Activated T-cell treated with anti-CD3 and anti-CD28 coated beads, Interleukin-2, amount 50 U/mL, for 1 hour (primary cell): ENCODE measurements around the gene FAM240A.
"Not testable (repeated sequence)": the region's sequence is repeated elsewhere in the genome, so short reads cannot be mapped to it uniquely, and the experiment has no call there.

Source experiments
- DNase-seq: peaks from one replicate; pipeline ENCODE4 v3.0.0-alpha.2; 2020

The FAM240A gene

DNA sequence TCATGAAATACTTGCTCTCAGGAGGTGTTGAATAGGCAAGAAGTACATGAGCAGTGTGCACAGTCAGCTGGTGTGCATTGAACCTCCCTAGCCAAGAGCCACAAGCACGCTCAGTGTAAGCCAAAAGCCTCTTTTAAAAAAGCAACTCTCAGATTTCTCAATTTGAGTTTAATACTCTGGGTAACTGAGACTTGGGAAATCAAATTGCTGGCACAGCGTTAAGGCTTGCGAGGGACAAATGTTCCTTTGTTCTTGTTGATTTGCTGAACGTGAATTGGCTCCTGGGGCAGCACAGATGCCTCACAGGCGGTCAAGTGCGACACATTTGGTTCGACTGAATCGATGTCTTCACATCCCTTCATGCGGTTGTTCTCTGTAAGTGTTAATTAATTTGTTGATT is at the start of gene FAM240A:
Gene FAM240A, plus strand, starts transcription at position 202 of the 400 bp plus-strand sequence. Its CDS starts 159 bp downstream, at position 361.
- DNase-seq: no peak

DNA sequence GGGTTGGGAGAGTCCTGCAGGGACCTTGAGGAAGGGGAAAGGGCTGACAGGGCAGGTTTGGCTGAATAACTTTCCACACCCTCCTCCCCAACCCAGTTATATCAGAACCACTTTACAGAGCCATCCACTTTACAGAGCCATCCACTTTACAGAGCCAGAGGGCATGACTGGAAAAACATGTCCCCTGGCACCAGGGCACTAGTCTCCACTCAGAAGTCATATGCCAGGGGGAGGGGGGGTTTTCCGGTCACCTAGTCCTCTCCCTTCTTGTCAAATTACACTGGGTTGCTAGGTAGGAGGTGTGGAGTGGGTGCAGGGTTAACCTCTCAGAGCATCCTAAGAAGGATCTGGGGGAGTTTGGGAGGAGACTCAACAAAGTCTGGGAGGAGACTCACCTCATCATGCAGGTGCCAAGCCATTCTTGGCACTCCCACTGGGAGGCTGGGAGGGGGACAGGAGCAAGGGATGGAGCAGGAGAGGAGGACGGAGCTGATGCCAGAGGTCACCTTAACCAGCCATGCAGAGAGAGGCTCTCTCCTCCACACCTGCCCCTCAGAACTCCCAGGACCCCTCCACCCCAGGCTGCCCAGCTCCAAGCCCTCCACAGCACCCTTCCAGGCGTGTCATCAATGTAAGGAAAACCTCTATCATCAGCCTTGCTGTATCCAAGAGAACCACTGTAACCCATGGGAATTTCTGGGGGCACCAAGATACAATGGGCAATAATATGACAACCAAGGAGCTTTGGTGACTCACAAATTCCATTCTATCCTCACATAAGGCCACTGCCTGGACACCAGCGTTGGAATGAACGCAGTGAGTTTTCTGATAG is 47.9 kb upstream of the FAM240A start:
- DNase-seq: no peak

DNA sequence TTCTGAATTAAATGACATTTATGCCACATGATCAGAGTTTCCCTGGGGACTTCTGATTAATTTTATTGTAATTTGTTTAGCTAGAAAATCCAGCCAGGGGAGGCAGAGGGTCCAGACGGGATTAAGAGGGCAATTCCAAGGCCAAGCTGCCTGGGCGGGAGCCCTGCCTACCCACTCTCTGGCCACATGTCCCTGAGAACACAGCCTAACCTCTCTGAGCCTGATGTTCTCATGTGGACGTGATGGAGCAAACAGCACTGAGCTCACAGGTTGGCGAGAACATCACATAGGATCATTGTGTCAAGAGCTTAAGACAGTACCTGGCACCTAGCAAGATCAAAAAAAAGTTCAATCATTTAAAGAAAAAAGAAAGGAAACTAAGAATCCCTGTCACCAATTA is 47.2 kb upstream of the FAM240A start:
- no peak for DNase-seq

DNA sequence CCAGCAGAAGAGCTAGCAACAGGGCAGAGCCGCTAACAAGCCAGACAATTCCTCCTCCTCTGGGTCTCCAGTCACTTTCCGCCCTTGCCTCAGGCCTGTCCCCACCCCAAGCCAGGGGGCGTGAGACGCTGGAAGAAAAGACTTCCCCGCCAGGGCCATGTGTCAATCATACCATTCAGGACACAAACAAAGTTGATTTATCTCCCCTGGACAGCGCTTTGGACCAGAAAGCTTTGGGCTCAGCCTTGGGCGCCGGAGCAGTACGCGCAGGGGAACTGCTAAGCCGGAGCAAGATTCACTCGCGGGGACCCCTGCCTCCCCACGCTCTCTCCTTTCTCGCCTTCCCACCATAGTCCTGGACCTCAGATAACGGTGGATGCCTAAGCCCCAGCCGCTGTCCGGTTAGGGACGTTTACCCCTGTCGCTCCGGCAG is 46.7 kb upstream of the FAM240A start:
- no peak for DNase-seq

DNA sequence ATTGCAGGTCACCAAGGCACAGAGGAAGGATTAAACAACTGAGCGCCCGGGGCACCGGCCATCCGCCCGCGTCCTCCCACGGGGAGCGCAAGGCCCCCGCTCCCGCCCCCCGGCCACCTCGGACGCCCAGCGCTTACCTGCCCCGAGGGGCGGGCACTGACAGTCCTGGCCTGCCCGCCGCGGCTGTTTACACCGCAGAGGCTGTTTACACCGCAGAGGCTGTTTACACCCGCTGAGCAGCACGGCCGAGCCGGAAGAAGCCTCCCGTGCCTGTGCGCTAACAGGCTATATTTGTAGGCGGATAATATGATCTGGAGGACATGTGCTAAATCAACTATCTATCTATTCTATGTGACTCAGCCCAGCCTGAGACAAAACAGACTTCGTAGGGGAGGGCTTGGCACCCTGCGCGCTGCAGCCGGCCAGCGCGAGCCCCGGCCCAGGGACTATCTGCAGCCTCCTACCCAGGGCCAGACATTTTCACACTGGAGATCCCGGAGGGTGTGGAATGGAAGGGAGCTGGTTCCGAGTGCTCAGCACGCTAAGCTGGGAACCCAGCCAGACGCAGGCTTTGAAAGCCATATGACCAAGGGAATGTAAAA is 46.2 kb upstream of the FAM240A start, which contains the start of gene LRRC2:
Gene LRRC2, minus strand, starts transcription at position 263 of the 602 bp plus-strand sequence. CDS start 14,711 bp downstream, outside the sequence.
- DNase-seq: peak; percentile 41

DNA sequence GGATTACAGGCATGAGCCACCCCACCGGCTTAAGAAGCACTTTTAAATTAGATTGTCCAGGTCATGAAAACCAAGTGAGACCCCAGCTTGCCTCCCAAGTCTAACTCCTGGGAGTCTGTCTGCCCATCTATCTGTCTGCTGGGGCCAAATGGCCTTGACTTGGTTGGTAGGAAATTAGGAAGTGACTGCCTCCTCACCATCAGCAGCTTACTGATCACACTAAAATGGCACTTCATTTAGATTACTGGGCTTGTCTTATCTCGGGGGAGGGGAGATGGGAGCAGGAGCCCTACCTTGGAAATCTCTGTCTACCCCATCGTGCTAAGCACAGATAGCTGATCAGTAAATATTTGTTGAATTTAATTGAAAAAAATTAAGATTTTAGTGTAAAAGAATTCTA is 40.6 kb upstream of the FAM240A start:
- DNase-seq: no peak

DNA sequence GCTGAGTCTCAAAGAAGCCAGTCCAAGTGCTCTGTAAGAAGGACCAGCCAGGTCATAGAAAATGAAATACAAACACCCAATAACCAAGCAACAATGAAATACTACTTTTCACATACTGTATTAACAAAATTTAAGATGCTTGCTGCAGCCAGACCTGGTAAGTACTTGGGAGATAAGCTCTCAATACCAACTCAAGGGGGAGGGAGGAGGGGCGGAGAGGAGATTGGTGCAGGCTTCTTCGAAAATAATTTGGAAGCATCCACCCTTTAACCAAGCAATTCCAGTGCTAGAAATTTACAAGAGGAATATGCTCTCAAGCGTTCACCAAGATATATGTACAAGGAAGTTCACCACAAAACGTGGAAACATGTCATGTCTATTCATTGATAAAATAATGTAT is 38.6 kb upstream of the FAM240A start:
- no peak for DNase-seq

DNA sequence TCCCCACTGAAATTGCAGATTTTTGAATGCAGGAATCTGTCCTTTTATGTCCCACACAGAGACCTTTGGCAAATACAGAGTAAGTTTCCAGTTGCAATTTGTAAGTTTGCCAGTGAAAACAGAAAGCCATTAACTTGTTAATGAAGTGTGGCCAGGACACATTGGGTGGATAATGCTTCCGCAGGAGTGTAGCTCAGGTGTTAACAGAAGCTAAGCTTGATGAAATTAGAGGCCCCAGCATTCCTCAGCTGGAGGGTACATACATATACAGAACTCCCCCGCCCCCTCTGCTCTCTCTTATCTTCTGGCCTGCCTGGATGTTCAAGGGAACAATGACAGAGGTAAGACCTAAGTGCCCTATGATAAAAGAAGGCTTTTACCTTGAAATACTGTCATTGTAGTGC is 38.1 kb upstream of the FAM240A start:
- no peak for DNase-seq

DNA sequence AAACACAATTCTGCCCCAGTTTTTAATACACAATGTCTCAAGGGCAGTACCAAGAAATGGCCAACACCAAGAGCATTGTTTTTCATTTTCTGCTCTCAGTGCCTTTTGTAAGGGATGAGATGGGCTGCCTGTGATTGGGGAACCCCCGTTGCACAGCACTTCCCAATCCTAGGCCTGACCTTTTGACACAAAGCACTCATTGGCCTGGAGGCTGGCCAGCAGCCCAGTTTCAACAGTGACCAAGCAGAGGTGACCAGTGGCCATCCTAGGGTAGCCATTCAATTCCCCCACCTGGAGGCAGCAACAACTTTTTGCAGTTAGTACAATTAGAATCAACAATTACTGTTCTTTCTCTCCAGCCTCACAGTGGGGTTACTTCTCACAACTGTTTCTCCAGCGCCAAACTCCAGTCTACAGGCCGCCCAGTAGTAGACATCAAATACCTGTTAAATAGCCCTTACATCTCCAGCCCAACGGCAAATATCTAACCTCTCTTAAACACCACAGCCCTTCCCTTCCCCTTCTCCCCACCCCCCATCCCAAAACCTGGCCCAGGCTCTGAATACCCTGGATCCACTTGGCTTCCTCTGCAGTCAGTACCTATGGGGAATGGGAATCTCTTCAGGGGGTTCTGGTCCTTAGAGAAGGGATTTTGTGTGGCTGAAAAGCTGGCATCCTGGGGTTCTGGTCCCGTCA is 37.3 kb upstream of the FAM240A start:
- no peak for DNase-seq

DNA sequence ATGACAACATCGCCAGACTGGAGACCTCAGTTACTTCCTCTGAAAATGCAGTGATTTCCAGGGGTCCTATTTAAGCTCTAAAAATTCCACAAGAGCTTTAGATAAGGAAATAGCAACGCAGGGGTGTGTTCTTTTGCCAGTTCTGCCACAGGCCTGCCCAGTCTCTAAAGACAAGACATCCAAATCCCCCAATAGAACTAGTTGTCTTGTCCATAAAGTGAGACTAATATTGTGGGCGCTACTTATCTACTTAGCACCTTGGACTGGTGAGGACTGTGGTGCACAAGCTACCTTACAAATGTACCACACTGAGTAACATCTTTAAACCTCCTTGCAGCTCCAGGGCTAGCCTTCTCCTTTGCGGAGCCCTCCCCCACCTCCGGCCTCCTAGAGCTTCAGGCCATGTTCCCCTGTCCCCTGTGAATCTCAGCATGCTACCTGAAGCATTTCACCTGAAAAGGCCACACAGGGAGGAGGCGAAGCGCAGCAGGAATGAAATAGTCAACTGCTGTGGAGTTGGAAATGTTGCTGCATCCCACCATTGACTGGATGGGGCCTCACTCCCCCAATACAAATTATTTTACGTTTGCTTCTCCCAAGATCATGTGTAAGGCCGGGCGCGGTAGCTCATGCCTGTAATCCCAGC is 36.6 kb upstream of the FAM240A start:
- DNase-seq: no peak

DNA sequence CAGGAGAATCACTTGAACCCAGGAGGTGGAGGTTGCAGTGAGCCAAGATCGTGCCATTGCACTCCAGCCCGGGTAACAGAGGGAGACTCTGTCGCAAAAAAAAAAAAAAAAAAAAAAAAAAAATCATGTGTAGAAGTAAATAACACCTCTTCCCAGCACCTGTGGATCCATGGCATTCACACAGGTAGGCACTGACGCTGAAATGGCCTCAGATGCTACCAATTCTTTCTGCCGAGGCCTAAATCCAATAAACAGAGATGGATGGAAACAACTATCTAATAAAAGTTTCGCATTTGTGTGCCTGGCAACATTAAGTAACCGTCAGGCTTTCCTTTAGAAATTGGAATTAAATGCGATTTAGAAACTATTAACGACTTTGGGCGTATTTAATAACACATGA is 35.9 kb upstream of the FAM240A start:
- no peak for DNase-seq

DNA sequence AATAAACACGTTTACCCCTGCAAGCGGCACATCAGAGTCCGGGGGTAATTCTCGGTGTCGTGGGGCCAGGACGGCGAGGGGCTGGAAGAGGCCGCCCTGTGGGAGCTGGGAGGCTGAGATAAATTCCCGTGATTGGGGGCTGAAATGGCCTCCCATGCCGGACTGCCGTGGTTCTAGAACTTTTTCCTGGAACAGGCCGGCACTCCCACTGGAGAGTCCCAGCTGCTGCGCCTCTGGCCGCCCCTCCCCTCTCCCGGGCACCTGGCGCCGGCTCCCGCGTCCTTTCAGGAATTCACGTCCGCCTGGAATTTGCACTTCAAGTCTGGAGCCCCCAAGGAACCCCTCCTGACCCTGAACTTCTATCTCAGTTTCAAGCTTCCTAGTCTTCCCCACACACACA is 35.4 kb upstream of the FAM240A start:
- DNase-seq: no peak

DNA sequence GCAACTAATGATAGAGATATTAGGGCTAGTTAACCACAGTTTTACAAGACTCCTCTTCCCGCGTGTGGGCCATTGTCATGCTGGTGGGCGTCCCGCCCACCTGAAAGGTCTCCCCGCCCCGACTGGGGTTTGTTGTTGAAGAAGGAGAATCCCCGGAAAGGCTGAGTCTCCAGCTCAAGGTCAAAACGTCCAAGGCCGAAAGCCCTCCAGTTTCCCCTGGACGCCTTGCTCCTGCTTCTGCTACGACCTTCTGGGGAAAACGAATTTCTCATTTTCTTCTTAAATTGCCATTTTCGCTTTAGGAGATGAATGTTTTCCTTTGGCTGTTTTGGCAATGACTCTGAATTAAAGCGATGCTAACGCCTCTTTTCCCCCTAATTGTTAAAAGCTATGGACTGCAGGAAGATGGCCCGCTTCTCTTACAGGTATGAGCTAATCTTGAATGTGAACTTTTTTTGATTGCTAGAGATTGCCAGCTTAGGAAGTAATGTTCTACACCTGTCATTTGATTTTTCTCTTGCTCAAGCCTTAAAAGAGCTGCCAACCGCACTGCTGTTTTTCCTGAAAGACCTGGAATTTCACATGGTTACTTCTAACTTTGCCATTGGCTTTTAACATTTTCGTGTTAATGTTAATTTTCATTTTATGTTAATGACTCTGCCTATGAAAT is 34.6 kb upstream of the FAM240A start:
- DNase-seq: not testable (repeated sequence)

DNA sequence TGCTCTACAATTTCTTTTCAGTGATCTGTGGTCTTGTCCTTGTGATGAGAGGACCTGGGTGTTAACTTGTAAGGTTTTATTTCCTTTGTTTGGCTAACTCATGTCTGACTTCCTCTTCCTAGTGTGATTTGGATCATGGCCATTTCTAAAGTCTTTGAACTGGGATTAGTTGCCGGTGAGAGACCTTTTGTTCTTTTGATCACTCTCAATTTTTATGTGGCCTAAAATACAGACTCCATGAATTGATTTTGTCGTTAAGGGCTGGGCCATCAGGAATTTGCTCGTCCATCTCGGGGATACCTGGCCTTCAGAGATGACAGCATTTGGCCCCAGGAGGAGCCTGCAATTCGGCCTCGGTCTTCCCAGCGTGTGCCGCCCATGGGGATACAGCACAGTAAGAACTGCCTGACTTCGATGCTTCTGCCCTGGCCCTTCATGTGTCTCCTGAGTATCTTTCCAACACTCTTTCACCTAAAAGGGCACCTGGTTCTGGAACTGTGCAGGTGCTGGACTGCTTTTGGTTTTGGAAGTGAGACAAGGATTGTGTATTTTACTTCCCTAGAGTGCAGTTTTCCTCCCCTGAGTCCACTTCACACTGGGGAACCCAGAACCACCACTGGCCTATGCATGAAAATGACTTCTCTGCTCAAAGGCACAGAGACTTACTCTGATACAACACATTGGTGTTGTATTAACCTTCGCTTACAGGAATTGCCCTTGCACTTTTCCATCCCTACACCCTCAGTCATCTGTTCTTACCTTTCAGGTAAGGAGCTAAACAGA is 33.2 kb upstream of the FAM240A start:
- DNase-seq: no peak

DNA sequence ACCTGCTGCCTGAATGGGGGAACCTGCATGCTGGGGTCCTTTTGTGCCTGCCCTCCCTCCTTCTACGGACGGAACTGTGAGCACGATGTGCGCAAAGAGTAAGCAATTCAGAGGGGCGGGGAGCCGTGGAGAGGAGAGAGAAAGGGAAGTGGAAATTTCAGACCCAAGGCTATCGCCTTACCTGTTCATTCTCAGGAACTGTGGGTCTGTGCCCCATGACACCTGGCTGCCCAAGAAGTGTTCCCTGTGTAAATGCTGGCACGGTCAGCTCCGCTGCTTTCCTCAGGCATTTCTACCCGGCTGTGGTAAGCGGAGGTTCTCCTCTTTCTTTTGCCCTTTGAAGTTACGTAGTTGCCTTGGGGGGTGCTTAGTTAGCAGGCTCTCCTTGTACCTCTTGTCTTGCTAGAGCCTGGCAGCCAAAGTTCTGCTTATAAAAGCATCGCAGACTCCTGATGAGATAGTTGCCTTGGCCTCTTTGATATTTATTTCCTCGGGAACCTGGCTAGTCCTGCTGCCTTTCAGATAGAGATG is 32.5 kb upstream of the FAM240A start:
- DNase-seq: no peak

DNA sequence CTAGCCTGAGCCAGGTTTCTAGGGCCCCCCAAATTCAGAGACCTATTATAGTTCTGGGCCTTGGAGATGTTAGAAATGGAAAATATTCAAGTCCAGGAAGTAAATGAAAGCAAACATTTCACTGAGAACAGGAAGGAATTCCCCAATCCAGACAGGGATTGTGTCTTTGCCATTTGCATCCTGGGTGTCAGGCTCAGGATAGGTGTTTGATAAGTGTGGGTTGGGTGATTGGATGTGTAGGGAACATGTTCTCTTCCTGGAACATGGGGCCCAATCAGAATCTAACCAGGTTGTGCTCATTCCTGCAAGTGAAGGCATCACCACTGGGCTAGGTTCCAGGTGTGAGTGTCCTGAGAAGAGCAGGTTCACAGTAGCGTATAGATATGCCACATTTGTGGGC is 31.6 kb upstream of the FAM240A start:
- no peak for DNase-seq

DNA sequence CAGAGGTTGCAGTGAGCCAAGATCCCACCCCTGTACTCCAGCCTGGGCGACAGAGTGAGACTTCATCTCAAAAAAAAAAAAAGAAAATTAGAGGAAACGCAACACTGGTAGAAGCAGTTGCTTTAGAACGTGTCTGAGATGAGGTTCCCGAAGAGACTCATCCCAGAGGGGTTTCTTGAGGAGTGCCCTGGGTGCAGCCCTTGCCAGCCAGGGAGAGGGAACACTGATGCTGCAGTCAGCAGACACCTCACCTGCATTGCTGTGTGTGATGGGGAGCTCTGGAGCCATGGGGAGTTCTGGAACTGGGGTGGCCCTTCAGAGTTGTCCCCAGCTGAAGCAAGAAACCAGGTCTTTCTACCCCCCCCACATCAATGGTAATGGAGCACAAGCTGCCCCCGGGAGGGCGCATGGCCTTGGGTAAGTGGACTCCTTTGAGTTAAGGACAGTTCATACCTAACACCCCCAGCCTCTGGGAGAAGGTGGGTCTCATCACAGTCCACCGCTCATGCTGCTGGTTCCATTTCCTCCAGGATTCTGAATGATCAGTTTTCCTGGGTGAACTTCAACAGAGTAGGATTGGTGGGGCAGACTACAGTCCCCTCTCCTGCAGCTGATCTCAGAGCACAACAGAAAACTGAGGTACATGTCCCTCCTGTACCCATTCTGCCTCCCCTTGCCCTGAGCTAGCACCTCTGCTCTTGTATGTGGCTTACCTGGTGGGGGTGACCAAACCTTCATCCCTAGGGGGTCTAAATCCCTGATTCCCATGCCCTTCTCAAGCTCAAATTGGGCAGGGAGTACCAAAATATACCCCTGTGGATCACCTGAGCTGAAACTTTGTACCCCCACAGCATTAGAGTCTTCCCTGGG is 27.5 kb upstream of the FAM240A start:
- DNase-seq: no peak

DNA sequence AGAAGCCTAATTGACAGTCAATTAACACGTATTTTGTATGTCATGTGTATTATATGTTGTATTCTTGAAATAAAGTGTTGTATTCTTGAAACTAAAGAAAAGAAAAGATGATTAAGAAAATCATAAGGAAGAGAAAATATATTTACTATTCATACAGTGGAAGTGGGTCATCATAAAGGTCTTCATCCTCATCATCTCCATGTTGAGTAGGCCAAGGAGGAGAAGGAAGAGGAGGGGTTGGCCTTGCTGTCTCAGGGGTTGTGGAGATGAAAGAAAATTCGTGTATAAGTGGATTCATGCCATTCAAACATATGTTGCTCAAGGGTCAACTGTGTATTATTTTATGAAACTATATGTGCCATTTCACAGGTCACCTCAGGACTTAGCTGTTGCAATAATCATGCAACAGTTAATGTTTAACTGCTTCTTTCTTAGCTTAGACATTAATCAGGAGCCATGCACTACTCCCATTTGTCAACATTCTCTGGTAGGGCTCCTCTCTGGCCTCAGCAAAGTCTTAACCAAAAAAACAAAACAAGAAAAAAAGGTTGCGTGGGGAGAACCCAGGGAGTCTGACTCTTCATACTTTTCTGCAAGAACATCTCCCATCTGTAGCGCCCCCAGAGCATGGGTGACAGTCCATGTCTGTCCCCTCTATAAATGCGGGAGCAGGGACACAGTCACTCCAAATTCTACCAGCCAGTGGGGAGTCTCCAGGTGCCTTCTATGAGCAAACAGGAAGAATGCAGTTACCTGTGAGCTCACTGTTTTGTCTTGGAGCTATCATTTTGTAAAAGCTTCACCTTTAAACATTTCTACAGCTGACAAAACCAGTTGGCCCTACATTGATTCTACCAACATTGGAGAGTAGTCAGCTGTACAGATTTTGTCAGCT is 26.3 kb upstream of the FAM240A start:
- DNase-seq: no peak

DNA sequence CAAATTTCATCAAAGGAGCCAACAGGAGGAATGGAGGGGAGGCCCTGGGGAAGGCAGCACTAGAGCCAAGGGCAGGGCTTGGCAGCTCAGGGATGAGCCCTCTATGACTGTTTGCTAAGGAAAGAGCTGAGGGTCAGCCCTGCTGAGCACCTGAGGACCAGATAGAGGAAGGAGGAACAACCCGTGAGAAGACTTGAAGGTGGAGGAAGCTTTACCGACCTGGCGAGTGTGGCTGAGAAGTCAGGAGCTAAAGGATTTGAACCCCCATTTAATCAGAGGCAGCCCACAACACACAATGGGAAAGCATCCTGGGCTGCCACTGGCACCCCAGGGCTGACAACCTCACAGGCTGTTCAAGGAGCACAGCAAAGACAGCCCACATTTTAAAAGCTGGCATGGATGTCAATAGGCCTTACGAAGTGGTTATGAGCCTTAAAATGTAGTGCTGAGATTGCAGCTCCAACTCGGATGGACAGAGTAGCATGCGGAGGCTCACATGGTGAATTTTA is 25.5 kb upstream of the FAM240A start:
- DNase-seq: no peak
